Spleen (tissue), 11 donors: ENCODE results near the gene POLL. TPM values are rescaled to one million over a fixed set of nuclear protein-coding genes. Genes with fewer than 3 reads are reported as not detected.

Source experiments
- DNase-seq: peaks from one replicate; pipeline ENCODE4 v3.0.0-alpha.2; 2020
- H3K27ac ChIP-seq, 8 donors: fragments of 200-600 bp; sonication (generic) in 7 of 8; 1 replicate in 4 of 8; 2 replicates in 4 of 8; pipeline versions ENCODE4 v1.5.0 to v1.8.0; 2016 to 2021; ENCODE audit warnings: inconsistent platforms in 4 of 8, mild to moderate bottlenecking in 4 of 8, moderate library complexity in 1 of 8
- H3K27me3 ChIP-seq, 7 donors: fragments of 200-600 bp; sonication (generic) in 6 of 7; replicated peaks in 1 of 7; 1 replicate in 4 of 7; 2 replicates in 3 of 7; pipeline versions ENCODE4 v1.5.0 to v1.8.0; 2016 to 2021; ENCODE audit warnings: inconsistent platforms in 3 of 7, mild to moderate bottlenecking in 1 of 7
- H3K36me3 ChIP-seq, 6 donors: fragments of 200-600 bp; sonication (generic) in 5 of 6; 1 replicate in 4 of 6; 2 replicates in 2 of 6; pipeline versions ENCODE4 v1.5.0 to v1.8.0; 2016 to 2021; ENCODE audit warnings: inconsistent platforms in 2 of 6
- H3K4me1 ChIP-seq, 6 donors: fragments of 200-600 bp; sonication (generic) in 5 of 6; 1 replicate in 3 of 6; 2 replicates in 3 of 6; pipeline versions ENCODE4 v1.5.0 to v1.8.0; 2016 to 2021; ENCODE audit warnings: inconsistent platforms in 3 of 6
- H3K4me3 ChIP-seq, 8 donors: fragments of 200-600 bp; sonication (generic) in 7 of 8; 1 replicate in 4 of 8; 2 replicates in 4 of 8; pipeline versions ENCODE4 v1.5.0 to v1.8.0; 2016 to 2021; ENCODE audit warnings: inconsistent platforms in 4 of 8, mild to moderate bottlenecking in 4 of 8, moderate library complexity in 2 of 8
- H3K9me3 ChIP-seq, 8 donors: fragments of 200-600 bp; sonication (generic) in 7 of 8; 1 replicate in 4 of 8; 2 replicates in 4 of 8; pipeline versions ENCODE4 v1.5.0 to v1.8.0; 2016 to 2021; ENCODE audit warnings: inconsistent platforms in 4 of 8
- POLR2A ChIP-seq, 3 donors: fragments of 450-650 bp; IDR thresholded peaks; one replicate each; pipeline ENCODE4 v1.5.1; 2017; ENCODE audit warnings: antibody characterized with exemption in 3 of 3, mild to moderate bottlenecking in 1 of 3
- POLR2AphosphoS5 ChIP-seq, 3 donors: sonication (generic); formaldehyde crosslinking; IDR thresholded peaks; one replicate each; pipeline ENCODE4 v1.5.1; 2017; ENCODE audit warnings: antibody characterized with exemption in 3 of 3
- WGBS, 5 donors: extraction: QIAGEN DNeasy Blood & Tissue Kit in 3 of 5; methylation state at CpG; one replicate each; pipeline versions ENCODE4 v1.1.5 to v1.1.7; 2013 to 2018; 5-methylcytosine and 5-hydroxymethylcytosine counted together
- intact Hi-C: fragments of 100-400 bp; cut with DNase I; formaldehyde crosslinking; loops from one replicate; pipeline ENCODE4 v1.15.0; 2023; ENCODE audit warnings: low total_unique reads
- polyA plus RNA-seq, 3 donors: library from polyadenylated mRNA; stranded (reverse); fragments of 200-250 nt; gene quantifications; one replicate each; pipeline ENCODE4 v1.2.1, GENCODE V29; 2013
- total RNA-seq, 7 donors: library from RNA; depleted of rRNA in 3 of 7; stranded (reverse); fragments of >200 nt in 3 of 7; fragmentation: NEBNext Ultra II Directional in 4 of 7; extraction: Animal tissue kit (Norgen Biotek cat#: 25700) in 4 of 7; gene quantifications; one replicate each; pipeline versions ENCODE4 v1.1.0 to v1.2.1, GENCODE V29; 2016 to 2021
- TF ChIP-seq, protein P1 (sequence below), 11 experiments: fragments of 200-600 bp in 7 of 11; fragments of 450-650 bp in 4 of 11; sonication (generic) in 4 of 11; IDR thresholded peaks in 8 of 11; conservative IDR thresholded peaks in 3 of 11; 1 replicate in 7 of 11; 2 replicates in 4 of 11; pipeline versions ENCODE4 v1.4.0 to v1.8.0; 2016 to 2021; ENCODE audit warnings: antibody characterized with exemption in 11 of 11, inconsistent platforms in 4 of 11, mild to moderate bottlenecking in 1 of 11
- donor health status: healthy with polysubstance abuse.
- donor health status: DM: no; HTN: no; CAD: no; lungs with moderate emphysema.
- donor health status: DM: no; HTN: no; CAD: no.
- donor health status: Bipolar disorder and iron deficiency.
- donor health status: healthy.
- donor health status: DM: no; HTN: no; CAD: no.
- donor health status: DM: yes; HTN: yes; CAD: no.

Gene POLL
- total and polyA plus RNA-seq, 10 donors, result 22.3 to 40.3 (median 29.1) TPM

DNA sequence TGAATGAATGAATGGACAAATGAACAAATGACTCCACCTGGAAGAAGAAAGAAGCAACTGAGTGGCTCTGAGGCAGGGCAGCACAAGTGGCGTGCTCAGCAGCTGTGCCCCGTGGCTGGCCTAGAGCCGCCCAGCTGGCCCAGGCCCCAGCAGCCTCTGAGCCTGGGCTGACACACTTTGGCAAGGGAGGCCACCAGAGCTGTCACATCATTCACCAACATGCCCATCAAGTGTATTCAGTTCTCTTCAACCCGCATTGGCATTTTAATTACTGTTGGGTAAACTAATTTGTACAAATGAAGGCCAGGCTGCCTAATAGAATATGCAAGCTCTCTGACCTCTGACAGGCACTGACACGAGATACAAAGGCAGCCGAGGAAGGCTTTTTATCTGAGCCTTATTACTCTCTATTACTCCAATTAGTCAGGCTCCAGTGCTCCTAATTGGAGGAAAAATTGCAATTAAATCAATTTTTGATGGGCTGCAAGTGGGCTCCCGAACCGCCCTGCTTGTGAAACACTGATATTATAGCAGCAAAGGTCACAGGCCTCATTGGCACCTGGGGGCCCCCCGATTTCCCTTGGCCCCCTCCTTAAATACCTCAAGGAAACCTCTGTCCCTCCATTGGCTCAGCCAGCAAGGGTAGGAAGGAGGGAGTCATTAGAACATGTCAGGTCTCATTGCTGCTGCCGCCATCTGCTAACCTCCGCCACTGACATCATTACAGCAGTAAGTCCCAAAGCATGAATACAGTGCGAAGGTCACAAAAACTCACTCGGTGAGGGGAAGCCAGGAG lies 42.0 kb upstream of the POLL start:
- Histone ChIP-seq H3K9me3 (no peaks in the 10 kb centered on the region), H3K4me1 (no peaks in the 10 kb centered on the region), H3K27ac (no peak overlapping the region), H3K27me3 (no peaks in the 10 kb centered on the region), H3K4me3 (no peak overlapping the region), H3K36me3 (peaks cover 0 to 81% (median 25%) of the 10 kb centered on the region in 6 donors)
- TF ChIP-seq, protein P1, sequence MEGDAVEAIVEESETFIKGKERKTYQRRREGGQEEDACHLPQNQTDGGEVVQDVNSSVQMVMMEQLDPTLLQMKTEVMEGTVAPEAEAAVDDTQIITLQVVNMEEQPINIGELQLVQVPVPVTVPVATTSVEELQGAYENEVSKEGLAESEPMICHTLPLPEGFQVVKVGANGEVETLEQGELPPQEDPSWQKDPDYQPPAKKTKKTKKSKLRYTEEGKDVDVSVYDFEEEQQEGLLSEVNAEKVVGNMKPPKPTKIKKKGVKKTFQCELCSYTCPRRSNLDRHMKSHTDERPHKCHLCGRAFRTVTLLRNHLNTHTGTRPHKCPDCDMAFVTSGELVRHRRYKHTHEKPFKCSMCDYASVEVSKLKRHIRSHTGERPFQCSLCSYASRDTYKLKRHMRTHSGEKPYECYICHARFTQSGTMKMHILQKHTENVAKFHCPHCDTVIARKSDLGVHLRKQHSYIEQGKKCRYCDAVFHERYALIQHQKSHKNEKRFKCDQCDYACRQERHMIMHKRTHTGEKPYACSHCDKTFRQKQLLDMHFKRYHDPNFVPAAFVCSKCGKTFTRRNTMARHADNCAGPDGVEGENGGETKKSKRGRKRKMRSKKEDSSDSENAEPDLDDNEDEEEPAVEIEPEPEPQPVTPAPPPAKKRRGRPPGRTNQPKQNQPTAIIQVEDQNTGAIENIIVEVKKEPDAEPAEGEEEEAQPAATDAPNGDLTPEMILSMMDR (IDR thresholded peaks at IDR 0.05 in 8 of 11, conservative IDR thresholded peaks at IDR 0.05 in 3 of 11), result no peak
- peak in 1 of 3 donors; percentile 35 for TF ChIP-seq POLR2AphosphoS5 (IDR thresholded peaks at IDR 0.05)
- no peak for DNase-seq
- intact Hi-C loops, result no loop called here
- 93 to 95% (median 94%) methylated on average over 13 of the region's 13 CpGs for WGBS, 5 donors

DNA sequence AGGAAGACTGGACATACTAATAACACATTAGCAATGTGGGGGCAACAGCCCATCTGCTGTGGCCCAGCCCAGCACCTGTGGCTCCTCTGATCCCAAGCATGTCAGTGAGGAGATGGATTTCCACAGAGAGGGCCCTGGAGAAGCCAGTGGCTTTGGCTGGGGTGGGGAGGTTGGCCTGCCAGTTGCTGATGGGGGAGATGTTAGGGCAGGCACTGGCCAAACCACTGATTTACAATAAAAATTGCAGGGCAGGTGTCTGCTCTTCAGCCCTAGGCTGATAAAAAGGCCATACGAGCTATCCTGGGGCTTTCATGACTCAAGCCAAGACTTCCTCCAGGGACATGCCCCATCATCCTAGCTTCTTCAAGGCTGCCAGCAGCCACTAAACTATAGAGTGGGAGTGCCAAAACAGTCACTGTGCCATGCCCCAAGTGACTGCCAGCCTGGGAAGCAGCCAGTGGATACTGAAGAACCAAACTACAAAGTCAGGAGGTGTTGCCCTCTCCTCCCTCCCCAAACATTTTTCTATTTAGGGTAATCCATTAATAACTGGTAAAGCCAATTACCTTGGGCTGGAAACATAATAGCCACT lies 37.9 kb upstream of the POLL start:
- Histone ChIP-seq H3K36me3 (peaks cover 0 to 100% (median 47%) of the 10 kb centered on the region in 6 donors), H3K4me1 (no peaks in the 10 kb centered on the region), H3K27me3 (no peaks in the 10 kb centered on the region), H3K27ac (no peak overlapping the region), H3K4me3 (no peak overlapping the region), H3K9me3 (no peaks in the 10 kb centered on the region)
- intact Hi-C loops, result no loop called here
- WGBS, 5 donors, result 67 to 93% (median 83%) methylated on average over 1 of the region's 1 CpG
- peak; percentile 41 for DNase-seq
- TF ChIP-seq, protein P1 (IDR thresholded peaks at IDR 0.05 in 8 of 11, conservative IDR thresholded peaks at IDR 0.05 in 3 of 11), result no peak
- TF ChIP-seq POLR2A (IDR thresholded peaks at IDR 0.05), result no peak
- no peak for TF ChIP-seq POLR2AphosphoS5 (IDR thresholded peaks at IDR 0.05)

DNA sequence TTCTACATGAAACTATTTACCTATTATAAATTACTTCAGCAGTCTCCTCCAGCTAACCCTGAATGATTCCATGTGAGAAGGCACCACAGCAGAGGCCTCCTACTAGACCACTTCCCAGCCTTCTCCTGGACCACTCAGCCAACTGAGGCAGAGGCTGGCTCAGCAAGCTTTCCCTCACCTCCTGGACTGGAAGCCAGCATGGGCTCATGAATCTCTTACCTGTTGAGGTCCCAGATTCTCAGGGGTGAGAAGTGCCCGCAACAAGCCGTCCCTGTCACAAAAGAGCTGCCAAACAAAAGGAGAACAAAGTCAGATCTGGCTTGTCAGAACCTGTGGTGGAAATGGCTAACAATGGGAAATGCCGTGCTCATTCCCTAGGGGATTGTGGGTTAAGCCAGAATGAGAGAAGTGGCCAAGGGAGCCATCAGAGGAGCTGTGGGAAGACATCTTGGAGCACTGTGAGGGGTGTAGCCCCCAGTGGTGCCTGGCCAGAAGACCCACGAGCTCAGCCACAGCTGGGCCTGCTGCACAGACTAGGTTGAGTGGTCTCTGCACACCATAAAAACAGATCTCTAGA lies 36.6 kb upstream of the POLL start:
- intact Hi-C loops, result no loop called here
- TF ChIP-seq POLR2AphosphoS5 (IDR thresholded peaks at IDR 0.05) (no peak), POLR2A (IDR thresholded peaks at IDR 0.05) (no peak)
- TF ChIP-seq, protein P1 (IDR thresholded peaks at IDR 0.05 in 8 of 11, conservative IDR thresholded peaks at IDR 0.05 in 3 of 11), result no peak
- no peaks in the 10 kb centered on the region for H3K4me1 ChIP-seq
- no peak for DNase-seq
- peaks cover 0 to 100% (median 45%) of the 10 kb centered on the region in 6 donors for H3K36me3 ChIP-seq
- no peak overlapping the region for H3K4me3 ChIP-seq
- H3K27me3 ChIP-seq, result no peaks in the 10 kb centered on the region
- WGBS, 5 donors, result 79 to 88% (median 81%) methylated on average over 4 of the region's 4 CpGs
- H3K9me3 ChIP-seq, result no peaks in the 10 kb centered on the region
- no peak overlapping the region for H3K27ac ChIP-seq

DNA sequence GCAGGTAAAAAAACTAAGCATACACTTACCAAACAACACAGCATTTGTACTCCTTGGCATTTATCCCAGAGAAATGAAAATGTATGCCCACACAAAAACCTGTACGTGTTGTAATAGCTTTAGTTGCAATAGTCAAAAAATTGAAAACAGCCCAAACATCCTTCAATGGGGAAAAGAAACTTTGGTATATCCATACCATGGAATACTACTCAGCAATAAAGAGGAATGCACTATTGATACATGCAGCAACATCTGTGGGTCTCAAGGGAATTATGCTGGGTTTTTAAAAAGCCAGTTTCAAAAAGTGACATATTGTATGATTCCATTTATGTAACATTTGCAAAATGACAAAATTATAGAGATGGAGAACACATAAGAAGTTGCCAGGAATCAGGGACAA lies 35.5 kb upstream of the POLL start:
- Histone ChIP-seq H3K36me3 (peaks cover 0 to 100% (median 50%) of the 10 kb centered on the region in 6 donors), H3K4me3 (no peak overlapping the region), H3K27me3 (no peaks in the 10 kb centered on the region), H3K27ac (no peak overlapping the region), H3K4me1 (peaks cover 0 to 7% (median 0%) of the 10 kb centered on the region in 6 donors), H3K9me3 (no peaks in the 10 kb centered on the region)
- no peak for DNase-seq
- intact Hi-C loops, result no loop called here
- 58 to 94% (median 83%) methylated on average over 1 of the region's 1 CpG for WGBS, 5 donors
- TF ChIP-seq, protein P1 (IDR thresholded peaks at IDR 0.05 in 8 of 11, conservative IDR thresholded peaks at IDR 0.05 in 3 of 11), result no peak
- TF ChIP-seq POLR2A (IDR thresholded peaks at IDR 0.05), result no peak
- no peak for TF ChIP-seq POLR2AphosphoS5 (IDR thresholded peaks at IDR 0.05)
